Heart left ventricle (tissue), 16 donors: ENCODE data around the gene LRRC31. TPM values are rescaled to one million over a fixed set of nuclear protein-coding genes. Genes with fewer than 3 reads are reported as not detected.

Source experiments
- ATAC-seq, 4 donors: fragments of 200-7000 bp; cut with Tn5 transposase; one replicate each; pipeline ENCODE4 v1.9.1; 2020 to 2022; ENCODE audit warnings: moderate library complexity in 4 of 4, mild to moderate bottlenecking in 3 of 4, moderate number of reproducible peaks in 1 of 4
- DNase-seq, 5 donors: peaks; one replicate each; pipeline ENCODE4 v3.0.0-alpha.2; 2020
- H3K27ac ChIP-seq, 12 donors: fragments of 200-600 bp; sonication (generic) in 4 of 12; one replicate each; pipeline versions ENCODE4 v1.5.0 to v1.8.0; 2016 to 2022; ENCODE audit warnings: mild to moderate bottlenecking in 2 of 12
- H3K27me3 ChIP-seq, 9 donors: fragments of 200-600 bp; sonication (generic) in 2 of 9; one replicate each; pipeline versions ENCODE4 v1.5.1 to v1.8.0; 2016 to 2022; ENCODE audit warnings: mild to moderate bottlenecking in 3 of 9
- H3K36me3 ChIP-seq, 9 donors: fragments of 200-600 bp; sonication (generic) in 2 of 9; one replicate each; pipeline versions ENCODE4 v1.5.0 to v1.8.0; 2018 to 2022; ENCODE audit warnings: mild to moderate bottlenecking in 2 of 9
- H3K4me1 ChIP-seq, 12 donors: fragments of 200-600 bp; sonication (generic) in 4 of 12; one replicate each; pipeline versions ENCODE4 v1.5.0 to v1.8.0; 2016 to 2022; ENCODE audit warnings: mild to moderate bottlenecking in 3 of 12
- H3K4me3 ChIP-seq, 12 donors: fragments of 200-600 bp; sonication (generic) in 4 of 12; one replicate each; pipeline versions ENCODE4 v1.5.0 to v1.8.0; 2017 to 2022; ENCODE audit warnings: mild to moderate bottlenecking in 9 of 12, moderate library complexity in 4 of 12
- H3K9me3 ChIP-seq, 12 donors: fragments of 200-600 bp; sonication (generic) in 4 of 12; one replicate each; pipeline versions ENCODE4 v1.5.0 to v1.8.0; 2016 to 2022; ENCODE audit warnings: mild to moderate bottlenecking in 1 of 12
- POLR2A ChIP-seq, 2 donors: fragments of 450-650 bp; IDR thresholded peaks; one replicate each; pipeline ENCODE4 v1.6.1; 2017; ENCODE audit warnings: antibody characterized with exemption in 2 of 2, mild to moderate bottlenecking in 2 of 2, moderate library complexity in 2 of 2
- WGBS, 4 donors: extraction: QIAGEN DNeasy Blood & Tissue Kit in 2 of 4; methylation state at CpG; one replicate each; pipeline versions ENCODE4 v1.1.5 to v1.1.7; 2013 to 2018; 5-methylcytosine and 5-hydroxymethylcytosine counted together
- intact Hi-C, 10 donors: fragments of 100-400 bp; cut with DNase I; formaldehyde crosslinking; loops; one replicate each; pipeline versions ENCODE4 v1.11.1 to v1.14.2; 2022
- polyA plus RNA-seq, 2 donors: library from polyadenylated mRNA; stranded (reverse); fragments of 200-250 nt; gene quantifications; one replicate each; pipeline ENCODE4 v1.2.3, GENCODE V29; 2013
- total RNA-seq, 9 donors: library from RNA; depleted of rRNA in 2 of 9; stranded (reverse); fragments of >200 nt in 2 of 9; fragmentation: NEBNext Ultra II Directional in 3 of 9; extraction: Animal tissue kit (Norgen Biotek cat#: 25700) in 3 of 9; gene quantifications; one replicate each; pipeline versions ENCODE4 v1.1.0 to v1.2.4, GENCODE V29; 2016 to 2023
- TF ChIP-seq, protein P1 (sequence below), 12 donors: fragments of 200-600 bp; sonication (generic) in 4 of 12; IDR thresholded peaks; one replicate each; pipeline versions ENCODE4 v1.5.0 to v1.8.0; 2018 to 2022; ENCODE audit warnings: antibody characterized with exemption in 12 of 12, mild to moderate bottlenecking in 5 of 12
- donor health status: ischemic (EF 13 %, LVEDD 7.1; RV severe dilation, severe dysfunction).
- donor health status: healthy with polysubstance abuse.
- donor health status: DM: no; HTN: yes; CAD: no.
- donor health status: DM: no; HTN: no; CAD: no.
- donor health status: ischemic (EF 25% LVEDD 6.9; RV normal size, moderate dysfunction).
- donor health status: ischemic (EF 25% LVEDD 5.7; RV mildly dilated, moderate dysfunction).
- donor health status: healthy.
- donor health status: DM: yes; HTN: yes; CAD: no.
- donor health status: ischemic (EF 35%, LVEDD 5.7; RV mildly dilated, moderate dysfunction).
- donor health status: nonischemic (EF 11% LVEDD 7.7; RV severe dilation, severe dysfunction).
- donor health status: DM: yes; HTN: yes; CAD: no.
- donor health status: PGD.
- donor health status: ischemic (EF 29% LVEDD 5.4; RV normal size, mild dysfunction).
- donor health status: nonischemic (EF 23%, LVEDD 6.1; RV moderate dilation, normal function).

The LRRC31 gene
- total and polyA plus RNA-seq, 11 donors, result 0.12 TPM; not detected in 10

DNA sequence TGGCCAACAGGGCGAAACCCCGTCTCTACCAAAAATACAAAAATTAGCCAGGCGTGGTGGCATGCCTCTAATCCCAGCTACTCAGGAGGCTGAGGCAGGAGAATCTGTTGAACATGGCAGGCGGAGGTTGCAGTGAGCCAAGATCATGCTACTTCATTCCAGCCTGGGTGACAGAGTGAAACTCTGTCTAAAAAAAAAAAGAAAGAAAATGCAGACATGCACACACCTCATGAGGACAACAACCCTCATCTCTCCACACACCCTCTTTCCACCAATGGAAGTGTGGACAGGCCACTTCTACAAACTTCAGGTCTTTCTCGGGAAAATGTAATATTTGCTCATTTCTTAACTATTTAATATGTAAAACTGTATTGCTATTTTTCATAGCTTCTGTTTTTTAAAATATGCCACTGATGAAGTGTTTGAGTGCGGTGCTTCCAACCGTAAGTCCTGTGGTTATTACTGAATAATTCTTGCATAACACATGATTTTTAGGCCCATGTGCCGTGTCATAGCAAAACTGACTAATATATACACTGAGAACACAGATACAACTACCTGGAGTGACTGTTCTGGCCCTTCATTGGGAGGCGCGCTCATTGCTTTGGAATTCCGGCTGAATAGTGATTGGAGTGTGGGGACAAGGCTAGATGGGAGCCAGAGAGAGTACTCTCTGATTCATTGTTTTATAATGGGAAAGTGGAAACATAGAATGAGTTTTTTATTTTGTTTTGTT, 23.1 kb downstream of the LRRC31 start:
- H3K27ac ChIP-seq, result no peak overlapping the region
- WGBS, 4 donors, result 92 to 96% (median 94%) methylated on average over 11 of the region's 11 CpGs
- H3K4me1 ChIP-seq, result peaks cover 0 to 4% (median 0%) of the 10 kb centered on the region in 12 donors
- ATAC-seq (no peak), DNase-seq (no peak)
- no peaks in the 10 kb centered on the region for H3K36me3 ChIP-seq
- no peak overlapping the region for H3K4me3 ChIP-seq
- TF ChIP-seq, protein P1, sequence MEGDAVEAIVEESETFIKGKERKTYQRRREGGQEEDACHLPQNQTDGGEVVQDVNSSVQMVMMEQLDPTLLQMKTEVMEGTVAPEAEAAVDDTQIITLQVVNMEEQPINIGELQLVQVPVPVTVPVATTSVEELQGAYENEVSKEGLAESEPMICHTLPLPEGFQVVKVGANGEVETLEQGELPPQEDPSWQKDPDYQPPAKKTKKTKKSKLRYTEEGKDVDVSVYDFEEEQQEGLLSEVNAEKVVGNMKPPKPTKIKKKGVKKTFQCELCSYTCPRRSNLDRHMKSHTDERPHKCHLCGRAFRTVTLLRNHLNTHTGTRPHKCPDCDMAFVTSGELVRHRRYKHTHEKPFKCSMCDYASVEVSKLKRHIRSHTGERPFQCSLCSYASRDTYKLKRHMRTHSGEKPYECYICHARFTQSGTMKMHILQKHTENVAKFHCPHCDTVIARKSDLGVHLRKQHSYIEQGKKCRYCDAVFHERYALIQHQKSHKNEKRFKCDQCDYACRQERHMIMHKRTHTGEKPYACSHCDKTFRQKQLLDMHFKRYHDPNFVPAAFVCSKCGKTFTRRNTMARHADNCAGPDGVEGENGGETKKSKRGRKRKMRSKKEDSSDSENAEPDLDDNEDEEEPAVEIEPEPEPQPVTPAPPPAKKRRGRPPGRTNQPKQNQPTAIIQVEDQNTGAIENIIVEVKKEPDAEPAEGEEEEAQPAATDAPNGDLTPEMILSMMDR (IDR thresholded peaks at IDR 0.05), result no peak
- no peak for TF ChIP-seq POLR2A (IDR thresholded peaks at IDR 0.05)
- intact Hi-C loops, result no loop called here
- H3K9me3 ChIP-seq, result no peaks in the 10 kb centered on the region
- H3K27me3 ChIP-seq, result no peaks in the 10 kb centered on the region

DNA sequence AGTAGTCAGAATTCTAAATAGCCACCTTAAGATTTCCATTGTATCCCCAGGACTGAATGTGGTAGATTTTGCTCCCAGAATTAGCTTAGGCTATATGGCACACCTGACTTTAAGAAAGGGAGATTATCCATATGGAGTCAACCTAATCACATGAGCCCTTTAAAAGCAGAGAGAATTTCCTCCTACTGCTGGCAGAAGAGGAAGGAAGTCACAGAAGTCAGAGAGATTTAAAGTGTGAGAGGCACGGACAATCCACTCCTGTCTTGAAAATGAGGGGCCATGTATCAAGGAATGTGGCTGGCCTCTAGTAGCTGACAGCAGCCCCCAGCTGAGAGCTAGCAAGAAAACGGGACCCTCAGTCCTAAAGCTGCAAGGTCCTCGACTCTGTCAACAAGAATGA, 26.8 kb downstream of the LRRC31 start:
- WGBS, 4 donors, result 52 to 63% (median 57%) methylated on average over 3 of the region's 3 CpGs
- H3K4me1 ChIP-seq, result peaks cover 0 to 4% (median 0%) of the 10 kb centered on the region in 12 donors
- TF ChIP-seq, protein P1 (IDR thresholded peaks at IDR 0.05), result no peak
- no peak for TF ChIP-seq POLR2A (IDR thresholded peaks at IDR 0.05)
- DNase-seq, result no peak
- H3K9me3 ChIP-seq, result no peaks in the 10 kb centered on the region
- no peaks in the 10 kb centered on the region for H3K36me3 ChIP-seq
- H3K27me3 ChIP-seq, result no peaks in the 10 kb centered on the region
- H3K4me3 ChIP-seq, result no peak overlapping the region
- intact Hi-C loops, result no loop called here
- ATAC-seq, result no peak
- no peak overlapping the region for H3K27ac ChIP-seq

DNA sequence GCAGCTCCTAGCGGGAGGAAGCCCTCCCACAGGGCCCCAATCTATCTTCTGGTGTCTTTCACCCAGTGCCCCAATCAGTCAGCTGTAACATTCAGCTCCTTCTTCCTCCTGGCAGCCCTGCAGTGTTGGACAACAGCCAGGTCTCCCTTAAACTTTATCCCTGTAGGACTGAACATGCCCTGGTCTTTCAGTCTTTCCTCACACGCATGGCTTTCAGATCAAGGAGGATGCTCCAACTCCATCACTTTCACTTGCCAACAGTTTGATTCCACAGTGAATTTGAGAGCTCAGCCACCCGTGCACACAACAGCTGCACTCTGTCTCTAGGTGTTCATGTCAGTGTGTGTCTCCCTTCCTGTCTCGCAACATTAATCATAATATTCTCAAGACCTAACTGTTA, 28.6 kb downstream of the LRRC31 start:
- Histone ChIP-seq H3K4me1 (no peaks in the 10 kb centered on the region), H3K36me3 (no peaks in the 10 kb centered on the region), H3K27ac (no peak overlapping the region), H3K9me3 (no peaks in the 10 kb centered on the region), H3K27me3 (no peaks in the 10 kb centered on the region), H3K4me3 (no peak overlapping the region)
- ATAC-seq, result no peak
- WGBS, 4 donors, result 42 to 58% (median 45%) methylated on average over 4 of the region's 4 CpGs
- no peak for DNase-seq
- TF ChIP-seq POLR2A (IDR thresholded peaks at IDR 0.05), result no peak
- TF ChIP-seq, protein P1 (IDR thresholded peaks at IDR 0.05), result no peak
- intact Hi-C loops, result no loop called here

DNA sequence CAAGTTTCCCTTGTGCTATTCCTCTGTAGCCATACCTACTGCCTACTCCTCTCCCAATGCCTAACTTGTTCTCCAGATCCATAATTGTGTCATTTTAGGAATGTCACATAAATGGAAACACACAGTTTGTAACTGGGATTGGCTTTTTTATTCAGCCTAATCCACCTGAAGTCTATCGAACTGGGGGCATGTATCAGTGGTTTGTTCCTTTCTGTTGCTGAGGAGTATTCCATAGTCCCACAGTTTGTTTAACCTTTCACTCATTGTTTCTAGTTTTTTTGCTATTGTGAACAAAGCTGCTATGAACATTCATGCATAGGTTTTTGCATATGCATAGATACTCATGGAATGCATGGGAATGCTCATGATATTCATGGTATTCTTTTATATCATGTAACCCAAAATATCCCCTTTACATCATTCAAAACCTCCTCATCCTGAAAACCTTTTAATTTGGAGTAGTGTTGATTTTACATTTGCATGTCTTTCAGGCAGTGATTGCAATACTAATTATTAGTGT, 31.2 kb downstream of the LRRC31 start:
- WGBS, 4 donors, result 93 to 100% (median 98%) methylated on average over 1 of the region's 1 CpG
- TF ChIP-seq, protein P1 (IDR thresholded peaks at IDR 0.05), result no peak
- TF ChIP-seq POLR2A (IDR thresholded peaks at IDR 0.05), result no peak
- no peaks in the 10 kb centered on the region for H3K4me1 ChIP-seq
- no peak overlapping the region for H3K27ac ChIP-seq
- ATAC-seq (no peak), DNase-seq (no peak)
- no peak overlapping the region for H3K4me3 ChIP-seq
- no peaks in the 10 kb centered on the region for H3K9me3 ChIP-seq
- H3K27me3 ChIP-seq, result no peaks in the 10 kb centered on the region
- no peaks in the 10 kb centered on the region for H3K36me3 ChIP-seq
- intact Hi-C loops, result no loop called here
